T-cell (primary cell): ENCODE results near the gene RNF150. TPM values are rescaled to one million over a fixed set of nuclear protein-coding genes. Genes with fewer than 3 reads are reported as not detected.
A peak's percentile ranks its signal among the peaks of the same experiment; 100 is the strongest.

Experiments used
- ATAC-seq, 4 experiments: fragments of 200-7000 bp in 3 of 4; fragments of 150-1000 bp in 1 of 4; cut with Tn5 transposase; replicated peaks in 1 of 4; 1 replicate in 3 of 4; 2 replicates in 1 of 4; pipeline ENCODE4 v1.10.0; 2021; ENCODE audit warnings: moderate library complexity in 3 of 4, mild to moderate bottlenecking in 2 of 4, moderate number of reproducible peaks in 1 of 4
- CTCF ChIA-PET, 2 donors: fragments of 300-600 bp; sonication (Branson Sonifier 250); formaldehyde crosslinking; loops; one replicate each; lab custom pipeline; 2022; ENCODE audit warnings: antibody characterized with exemption in 2 of 2; lab: Charles Lee
- POLR2A ChIA-PET, 2 donors: fragments of 300-600 bp; sonication (Branson Sonifier 250); formaldehyde crosslinking; loops; one replicate each; lab custom pipeline; 2022; ENCODE audit warnings: antibody characterized with exemption in 2 of 2; lab: Charles Lee
- DNase-seq, 35 experiments: peaks; one replicate each; pipeline versions ENCODE4 v3.0.0 to v3.0.0-alpha.2; 2013 to 2023
- H3K27ac ChIP-seq: one replicate; pipeline ENCODE4 v1.5.1; 2013; ENCODE audit warnings: low read length
- H3K27me3 ChIP-seq, 2 experiments: replicated peaks in 1 of 2; 1 replicate in 1 of 2; 2 replicates in 1 of 2; pipeline versions ENCODE4 v1.6.1 to v1.7.0; 2013; ENCODE audit warnings: low read length in 1 of 2, mixed read lengths in 1 of 2; ENCODE audit not compliant: control insufficient read depth in 2 of 2, insufficient read depth in 2 of 2; ENCODE audit errors: extremely low read depth in 1 of 2
- H3K36me3 ChIP-seq, 2 donors: 1 replicate in 1 of 2; 2 replicates in 1 of 2; pipeline versions ENCODE4 v1.6.1 to v1.7.0; 2013; ENCODE audit warnings: low read length in 1 of 2; ENCODE audit not compliant: control insufficient read depth in 2 of 2, insufficient read depth in 1 of 2; ENCODE audit errors: extremely low read depth in 1 of 2
- H3K4me1 ChIP-seq, 2 experiments: 1 replicate in 1 of 2; 2 replicates in 1 of 2; pipeline versions ENCODE4 v1.6.1 to v1.7.0; 2013; ENCODE audit warnings: low read length in 2 of 2, mixed read lengths in 1 of 2; ENCODE audit not compliant: insufficient read depth in 2 of 2, control insufficient read depth in 1 of 2; ENCODE audit errors: extremely low read depth in 1 of 2
- H3K4me3 ChIP-seq, 2 donors: 1 replicate in 1 of 2; 2 replicates in 1 of 2; pipeline versions ENCODE4 v1.5.1 to v1.7.0; 2013; ENCODE audit warnings: mild to moderate bottlenecking in 2 of 2, low read length in 1 of 2, moderate library complexity in 1 of 2; ENCODE audit not compliant: control insufficient read depth in 1 of 2; ENCODE audit errors: extremely low read depth in 1 of 2
- H3K9me3 ChIP-seq: 2 replicates; pipeline ENCODE4 v1.7.0; 2013
- H3K27ac Mint-ChIP-seq, 2 donors: one replicate each; pipeline ENCODE4 v1.8.0; 2020 to 2021; ENCODE audit warnings: mild to moderate bottlenecking in 2 of 2, mixed read lengths in 2 of 2
- H3K27me3 Mint-ChIP-seq, 2 donors: one replicate each; pipeline ENCODE4 v1.8.0; 2021 to 2022; ENCODE audit warnings: mixed read lengths in 2 of 2
- H3K36me3 Mint-ChIP-seq: one replicate; pipeline ENCODE4 v1.8.0; 2021; ENCODE audit warnings: mixed read lengths
- H3K4me1 Mint-ChIP-seq, 3 donors: one replicate each; pipeline ENCODE4 v1.8.0; 2020 to 2022; ENCODE audit warnings: mixed read lengths in 3 of 3, mild to moderate bottlenecking in 1 of 3
- H3K4me3 Mint-ChIP-seq, 3 donors: one replicate each; pipeline ENCODE4 v1.8.0; 2020 to 2022; ENCODE audit warnings: mild to moderate bottlenecking in 3 of 3, mixed read lengths in 3 of 3, moderate library complexity in 3 of 3
- H3K9me3 Mint-ChIP-seq, 3 donors: one replicate each; pipeline ENCODE4 v1.8.0; 2020 to 2022; ENCODE audit warnings: mixed read lengths in 3 of 3
- WGBS: methylation state at CpG from one replicate; pipeline ENCODE4 v1.1.5; 2013; ENCODE audit warnings: missing lambda C conversion rate; ENCODE audit not compliant: insufficient coverage; 5-methylcytosine and 5-hydroxymethylcytosine counted together
- total RNA-seq, 35 experiments: library from RNA in 6 of 35; stranded (reverse) in 6 of 35; fragments of 120-200 nt in 1 of 35; gene quantifications; one replicate each; pipeline versions ENCODE4 v1.2.1 to v1.2.4 and lab custom pipeline; 2013 to 2026

RNF150 gene
- total RNA-seq, 5 donors from 2014 or later (not counting 1 experiment from before 2014, with no cell fraction given) = 0.09 to 0.35 (median 0.30) TPM; not detected in 2

- no peak for ATAC-seq
- WGBS = 100% methylated on average over 1 of the region's 1 CpG
- no peaks in the 10 kb centered on the region for H3K4me1 Mint-ChIP-seq
- no peaks in the 10 kb centered on the region for H3K4me1 ChIP-seq
- H3K4me3 ChIP-seq = no peak overlapping the region
- peaks cover 5 to 7% of the 10 kb centered on the region in 2 donors for H3K27me3 Mint-ChIP-seq
- ChIA-PET CTCF (no interaction called here), POLR2A (no interaction called here)
- no peaks in the 10 kb centered on the region for H3K27me3 ChIP-seq
- no peak overlapping the region for H3K4me3 Mint-ChIP-seq
- H3K36me3 Mint-ChIP-seq = no peaks in the 10 kb centered on the region
- no peaks in the 10 kb centered on the region for H3K36me3 ChIP-seq
- DNase-seq = no peak
- H3K9me3 ChIP-seq = no peaks in the 10 kb centered on the region
- no peak overlapping the region for H3K27ac Mint-ChIP-seq
- H3K9me3 Mint-ChIP-seq = no peaks in the 10 kb centered on the region
- no peak overlapping the region for H3K27ac ChIP-seq
Observed at GRCh38 chr4:140901736-140902336, 231.4 kb downstream of the RNF150 start.

GRCh38 chr4:140893939-140894338 lies 239.3 kb downstream of the RNF150 start:
- no peaks in the 10 kb centered on the region for H3K36me3 ChIP-seq
- Mint-ChIP-seq H3K27me3 (peaks cover under 1 to 10% of the 10 kb centered on the region in 2 donors), H3K9me3 (no peaks in the 10 kb centered on the region), H3K36me3 (no peaks in the 10 kb centered on the region), H3K4me1 (no peaks in the 10 kb centered on the region), H3K27ac (no peak overlapping the region), H3K4me3 (no peak overlapping the region)
- H3K9me3 ChIP-seq = no peaks in the 10 kb centered on the region
- peaks cover 0 to 4% of the 10 kb centered on the region in 2 experiments for H3K27me3 ChIP-seq
- POLR2A ChIA-PET = no interaction called here
- CTCF ChIA-PET = no interaction called here
- no peak overlapping the region for H3K4me3 ChIP-seq
- no peak overlapping the region for H3K27ac ChIP-seq
- ATAC-seq (no peak), DNase-seq (no peak)
- H3K4me1 ChIP-seq = no peaks in the 10 kb centered on the region

GRCh38 chr4:140888054-140888453 lies 245.2 kb downstream of the RNF150 start:
- H3K27me3 ChIP-seq = peaks cover 0 to 5% of the 10 kb centered on the region in 2 experiments
- Mint-ChIP-seq H3K4me3 (no peak overlapping the region), H3K27me3 (peaks cover 4 to 9% of the 10 kb centered on the region in 2 donors), H3K27ac (no peak overlapping the region), H3K9me3 (peaks cover 5 to 14% (median 11%) of the 10 kb centered on the region in 3 donors), H3K4me1 (no peaks in the 10 kb centered on the region), H3K36me3 (no peaks in the 10 kb centered on the region)
- ChIA-PET CTCF (no interaction called here), POLR2A (no interaction called here)
- no peaks in the 10 kb centered on the region for H3K4me1 ChIP-seq
- WGBS = no CpG with 5 or more reads among the region's 3 CpGs
- ATAC-seq (no peak), DNase-seq (no peak)
- H3K27ac ChIP-seq = no peak overlapping the region
- no peaks in the 10 kb centered on the region for H3K36me3 ChIP-seq
- no peaks in the 10 kb centered on the region for H3K9me3 ChIP-seq
- no peak overlapping the region for H3K4me3 ChIP-seq

- Mint-ChIP-seq H3K9me3 (peaks cover 5 to 18% (median 16%) of the 10 kb centered on the region in 3 donors), H3K4me1 (no peaks in the 10 kb centered on the region), H3K36me3 (no peaks in the 10 kb centered on the region), H3K27ac (no peak overlapping the region), H3K27me3 (peaks cover 4 to 9% of the 10 kb centered on the region in 2 donors), H3K4me3 (no peak overlapping the region)
- ATAC-seq (no peak), DNase-seq (no peak)
- H3K27ac ChIP-seq = no peak overlapping the region
- POLR2A ChIA-PET = no interaction called here
- no peaks in the 10 kb centered on the region for H3K36me3 ChIP-seq
- no peaks in the 10 kb centered on the region for H3K9me3 ChIP-seq
- WGBS = no CpG with 5 or more reads among the region's 2 CpGs
- peaks cover 0 to 3% of the 10 kb centered on the region in 2 experiments for H3K27me3 ChIP-seq
- CTCF ChIA-PET = no interaction called here
- H3K4me1 ChIP-seq = no peaks in the 10 kb centered on the region
- H3K4me3 ChIP-seq = no peak overlapping the region
Observed at GRCh38 chr4:140887467-140887866, 245.8 kb downstream of the RNF150 start.

- Mint-ChIP-seq H3K27ac (no peak overlapping the region), H3K9me3 (peaks cover 8 to 21% (median 16%) of the 10 kb centered on the region in 3 donors), H3K4me3 (no peak overlapping the region), H3K36me3 (no peaks in the 10 kb centered on the region), H3K4me1 (no peaks in the 10 kb centered on the region), H3K27me3 (peaks cover 0 to 9% of the 10 kb centered on the region in 2 donors)
- ATAC-seq = no peak
- Histone ChIP-seq H3K27ac (no peak overlapping the region), H3K27me3 (peaks cover 0 to 2% of the 10 kb centered on the region in 2 experiments), H3K36me3 (no peaks in the 10 kb centered on the region), H3K9me3 (no peaks in the 10 kb centered on the region), H3K4me3 (no peak overlapping the region), H3K4me1 (no peaks in the 10 kb centered on the region)
- CTCF ChIA-PET = no interaction called here
- DNase-seq = peak in 3 of 35 experiments; percentile 5 to 22 (median 7)
- no CpG with 5 or more reads among the region's 4 CpGs for WGBS
- POLR2A ChIA-PET = no interaction called here
Observed at GRCh38 chr4:140884431-140885058, 248.7 kb downstream of the RNF150 start.

GRCh38 chr4:140877781-140878180 lies 255.5 kb downstream of the RNF150 start:
- DNase-seq (no peak), ATAC-seq (no peak)
- H3K4me1 Mint-ChIP-seq = no peaks in the 10 kb centered on the region
- no peaks in the 10 kb centered on the region for H3K27me3 Mint-ChIP-seq
- H3K27me3 ChIP-seq = no peaks in the 10 kb centered on the region
- no peaks in the 10 kb centered on the region for H3K36me3 ChIP-seq
- no peaks in the 10 kb centered on the region for H3K36me3 Mint-ChIP-seq
- H3K4me3 ChIP-seq = no peak overlapping the region
- H3K9me3 Mint-ChIP-seq = peaks cover 9 to 12% (median 9%) of the 10 kb centered on the region in 3 donors
- H3K9me3 ChIP-seq = no peaks in the 10 kb centered on the region
- H3K4me1 ChIP-seq = no peaks in the 10 kb centered on the region
- H3K4me3 Mint-ChIP-seq = no peak overlapping the region
- no peak overlapping the region for H3K27ac ChIP-seq
- no peak overlapping the region for H3K27ac Mint-ChIP-seq
- POLR2A ChIA-PET = no interaction called here
- CTCF ChIA-PET = no interaction called here
